Peyer's patch (tissue), 4 donors: ENCODE data around the gene ECE2.

ENCODE experiments used
- CTCF ChIP-seq, 6 experiments: fragments of 450-650 bp in 4 of 6; fragments of 200-600 bp in 2 of 6; sonication (generic) in 1 of 6; IDR thresholded peaks; one replicate each; pipeline ENCODE4 v1.5.1; 2017 to 2019; ENCODE audit warnings: antibody characterized with exemption in 6 of 6, mild to moderate bottlenecking in 3 of 6, moderate library complexity in 1 of 6
- POLR2A ChIP-seq, 2 donors: fragments of 450-650 bp; IDR thresholded peaks; one replicate each; pipeline ENCODE4 v1.5.1; 2017; ENCODE audit warnings: antibody characterized with exemption in 2 of 2, mild to moderate bottlenecking in 2 of 2, moderate library complexity in 2 of 2

- TF ChIP-seq CTCF (IDR thresholded peaks at IDR 0.05) (no peak), POLR2A (IDR thresholded peaks at IDR 0.05) (no peak)
Observed at GRCh38 chr3:184299488-184300377, 23.9 kb downstream of the ECE2 start.
